GM21381 (cell line): ENCODE measurements around the gene TNFAIP8.

Source experiments
- ATAC-seq: cut with Tn5 transposase; IDR thresholded peaks from one replicate; pipeline ENCODE4 v1.9.1; 2021; ENCODE audit warnings: mild to moderate bottlenecking, moderate library complexity; ENCODE audit not compliant: unreplicated experiment

The TNFAIP8 gene

GRCh38 chr5:119389288-119390030 lies 33.6 kb downstream of the TNFAIP8 start:
- ATAC-seq: no peak

DNA sequence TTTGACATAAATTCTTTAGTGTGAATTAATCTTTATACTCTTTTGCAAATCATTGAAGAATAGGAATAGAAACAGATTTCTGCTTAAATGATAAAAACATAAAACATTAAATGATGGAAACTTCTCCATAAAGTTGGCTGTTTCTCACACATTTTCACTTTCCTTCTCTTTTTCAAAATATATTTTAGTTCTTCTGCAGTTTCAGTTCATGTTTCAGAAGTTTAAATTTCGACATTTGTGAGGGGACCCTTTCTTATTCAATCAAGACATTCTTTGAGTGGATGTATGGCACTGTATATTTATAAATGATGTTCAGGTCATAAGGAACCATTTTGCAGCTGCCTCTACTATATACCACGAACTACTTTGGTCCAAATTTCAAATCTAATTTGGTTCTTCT lies 34.6 kb downstream of the TNFAIP8 start:
- no peak for ATAC-seq

DNA sequence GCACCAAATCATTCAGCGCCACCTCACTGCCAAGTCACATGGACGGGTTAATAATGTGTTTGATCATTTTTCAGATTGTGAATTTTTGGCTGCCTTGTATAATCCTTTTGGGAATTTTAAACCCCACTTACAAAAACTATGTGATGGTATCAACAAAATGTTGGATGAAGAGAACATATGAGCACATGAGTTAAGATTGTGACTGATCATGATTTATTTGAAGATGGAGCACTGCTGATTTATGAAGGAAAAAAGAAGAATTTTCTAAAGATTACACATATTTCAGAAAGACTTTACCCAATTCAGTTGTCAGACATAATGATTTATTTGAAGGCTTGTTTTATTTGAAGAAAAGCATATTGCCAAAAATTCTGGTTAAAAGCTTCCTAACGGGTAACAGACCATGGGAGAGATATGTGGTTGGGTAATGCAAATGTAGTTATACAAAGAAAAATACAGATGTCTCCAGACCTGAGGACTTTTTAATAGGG lies 37.4 kb downstream of the TNFAIP8 start:
- ATAC-seq: no peak

- ATAC-seq: no peak
Observed at GRCh38 chr5:119393746-119394145, 37.9 kb downstream of the TNFAIP8 start.

- peak; percentile 59 for ATAC-seq
Observed at GRCh38 chr5:119395080-119395836, 39.4 kb downstream of the TNFAIP8 start.

GRCh38 chr5:119396030-119396664 lies 40.3 kb downstream of the TNFAIP8 start:
- no peak for ATAC-seq

DNA sequence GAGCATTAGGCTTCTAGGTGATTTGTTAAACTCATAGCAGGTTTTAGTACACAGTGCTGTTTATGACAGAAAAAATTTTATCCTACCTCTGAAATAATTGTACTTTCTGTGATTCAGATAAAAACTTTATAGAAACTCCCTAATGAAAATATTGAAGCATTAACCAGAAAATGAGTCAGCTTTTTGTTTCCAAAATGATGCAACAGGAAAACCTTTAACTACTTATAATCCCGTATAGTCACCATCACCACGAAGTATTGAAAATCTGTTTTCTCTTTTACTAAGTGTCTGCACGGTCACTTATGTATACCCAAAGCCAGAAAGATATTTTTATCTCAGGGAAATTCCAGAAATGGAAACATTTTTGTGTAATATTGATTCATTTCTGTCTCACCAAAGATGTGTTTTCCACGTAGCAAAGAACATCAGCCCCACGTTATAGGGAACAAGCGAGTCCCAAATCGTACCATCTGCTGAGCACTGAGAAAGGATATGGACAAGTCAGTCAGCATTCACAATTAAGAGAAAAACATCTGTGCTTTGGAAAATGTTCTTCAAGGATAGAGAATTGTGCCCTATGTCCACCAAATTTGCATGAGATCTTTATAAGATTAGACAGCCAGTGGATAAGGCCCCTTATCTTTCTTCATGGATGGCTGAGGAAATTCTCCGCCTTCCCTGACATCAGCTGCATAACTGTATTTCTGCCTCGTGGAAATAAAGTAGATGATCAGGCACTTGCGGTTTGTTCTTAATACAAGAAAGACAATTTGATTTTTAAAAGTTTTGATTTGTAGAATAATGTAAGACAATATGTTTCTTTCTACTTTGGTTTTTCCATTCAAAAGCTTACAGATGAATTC lies 41.9 kb downstream of the TNFAIP8 start:
- peak; percentile 53 for ATAC-seq

GRCh38 chr5:119398727-119399466 lies 43.1 kb downstream of the TNFAIP8 start:
- ATAC-seq: no peak

GRCh38 chr5:119400245-119400644 lies 44.4 kb downstream of the TNFAIP8 start:
- ATAC-seq: no peak

GRCh38 chr5:119402081-119402480 lies 46.3 kb downstream of the TNFAIP8 start:
- ATAC-seq: no peak

DNA sequence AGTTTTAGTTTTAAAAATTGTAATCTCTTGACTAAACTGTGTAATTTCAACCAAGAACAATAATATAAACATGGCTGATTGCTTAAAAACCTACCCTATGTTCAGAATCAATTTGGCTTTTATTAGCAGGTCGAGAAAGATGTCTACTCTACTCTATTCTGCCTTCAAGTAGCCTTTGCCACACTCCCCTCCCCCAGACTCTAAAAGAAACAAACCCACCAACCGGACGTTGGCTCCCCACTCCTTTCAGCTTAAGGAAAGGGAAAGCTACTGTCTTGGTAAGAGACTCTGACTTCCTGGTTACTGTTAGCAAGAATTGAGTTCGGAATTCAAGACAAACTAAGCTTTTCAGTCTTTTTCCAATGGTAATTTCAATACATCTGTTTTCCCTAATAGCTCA lies 46.7 kb downstream of the TNFAIP8 start:
- no peak for ATAC-seq

- no peak for ATAC-seq
Observed at GRCh38 chr5:119404033-119404432, 48.2 kb downstream of the TNFAIP8 start.

- no peak for ATAC-seq
Observed at GRCh38 chr5:119405419-119405818, 49.6 kb downstream of the TNFAIP8 start.

DNA sequence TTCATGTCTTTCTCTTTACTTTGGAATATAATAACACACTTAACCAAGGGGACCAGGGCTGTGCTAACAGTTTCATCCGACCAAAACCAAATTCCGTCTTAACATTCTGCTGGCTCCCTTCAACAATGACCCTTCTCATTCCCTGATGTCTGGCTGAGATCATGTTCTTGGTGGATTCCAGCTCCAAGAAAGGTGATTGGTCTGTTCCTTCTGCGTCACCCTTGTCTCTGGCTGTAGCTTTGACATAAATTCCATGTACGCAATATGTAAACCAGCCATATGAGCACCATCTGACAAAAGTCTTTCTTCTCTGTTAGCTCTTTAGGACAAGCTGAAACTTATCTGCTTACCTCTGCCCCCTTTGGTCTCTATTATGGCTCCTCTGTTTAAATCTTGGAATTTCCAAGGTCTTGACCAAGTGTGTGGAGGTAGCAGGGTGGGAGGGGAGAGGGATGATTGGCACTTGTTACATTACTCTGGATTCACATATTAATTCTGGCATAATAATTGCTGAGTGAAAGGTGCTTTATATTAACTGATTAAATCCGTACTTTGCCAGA lies 50.8 kb downstream of the TNFAIP8 start:
- no peak for ATAC-seq

- peak; percentile 39 for ATAC-seq
Observed at GRCh38 chr5:119409235-119409815, 53.5 kb downstream of the TNFAIP8 start.

DNA sequence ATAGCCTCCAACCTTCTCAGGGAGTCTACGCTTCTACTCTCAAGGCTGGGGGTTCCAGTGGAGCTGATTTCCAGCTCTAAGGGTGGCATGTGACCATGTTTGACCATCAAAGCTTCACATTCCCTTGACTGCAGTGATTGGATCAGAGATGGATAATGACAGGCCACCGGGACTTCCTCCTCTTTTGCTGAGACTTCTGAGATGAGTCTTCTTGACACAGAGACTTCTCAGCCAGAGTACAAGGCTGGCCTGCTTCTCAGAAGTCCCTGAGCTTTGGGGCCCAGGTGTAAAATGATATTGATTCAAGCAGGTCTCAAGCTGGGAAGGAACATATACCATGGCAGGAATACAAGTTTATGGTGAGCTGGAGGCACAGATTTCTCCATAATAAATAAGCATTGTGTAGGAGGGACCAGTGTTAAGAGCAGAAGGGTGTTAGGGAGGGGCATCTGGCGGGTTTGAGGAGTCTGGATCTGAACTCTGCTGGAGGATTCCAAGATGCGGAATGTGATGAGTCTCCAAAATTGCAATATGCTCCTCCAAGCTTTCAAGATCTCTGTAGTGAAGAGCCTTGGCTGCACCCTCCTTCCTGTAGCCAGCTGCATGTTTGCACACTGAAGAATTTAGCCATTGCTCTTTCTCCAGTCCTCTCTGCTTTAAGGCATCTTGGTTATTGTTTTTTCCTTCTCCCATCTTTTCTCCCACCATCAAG lies 54.8 kb downstream of the TNFAIP8 start:
- no peak for ATAC-seq

GRCh38 chr5:119411361-119412278 lies 55.8 kb downstream of the TNFAIP8 start:
- ATAC-seq: peak; percentile 56
